ENCODE data around the gene NUDT16L1.
A peak's percentile ranks its signal among the peaks of the same experiment; 100 is the strongest.

The NUDT16L1 gene

DNA sequence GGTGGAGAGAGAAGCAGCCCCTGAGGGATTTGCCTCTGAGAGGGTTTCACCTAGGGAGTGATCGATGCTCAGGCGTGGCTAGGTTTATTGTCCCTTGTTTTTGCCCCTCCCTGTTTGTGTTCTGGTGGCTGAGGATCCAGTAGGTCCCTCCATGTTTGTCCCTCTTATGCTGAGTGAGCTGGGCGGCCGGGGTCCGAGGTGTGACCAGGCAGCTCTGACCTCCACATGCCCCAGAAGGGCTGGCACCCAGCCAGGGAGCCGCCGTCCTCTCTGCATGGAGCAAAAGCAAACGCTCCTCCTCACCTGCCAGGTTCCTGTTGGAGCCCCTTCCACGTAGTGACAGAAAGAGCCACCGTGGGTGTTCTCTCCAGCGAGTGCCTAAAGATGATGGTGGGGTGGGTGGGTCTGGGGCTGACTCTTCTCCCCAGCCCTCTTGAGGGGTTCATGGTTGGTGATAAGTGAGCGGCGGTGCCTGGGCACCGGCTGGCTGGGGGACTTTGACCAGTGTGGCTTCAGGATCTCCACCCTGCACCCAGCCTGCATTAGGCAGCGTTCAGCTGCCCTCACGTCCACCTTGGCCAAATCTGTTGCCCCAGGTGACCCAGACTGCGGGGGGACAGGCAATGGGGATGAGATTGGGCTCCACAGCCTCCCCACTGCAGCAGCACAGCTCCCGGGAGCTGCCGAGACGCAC lies 14.1 kb upstream of the NUDT16L1 start:
- H3K36me3 ChIP-seq (ENCODE audit: control insufficient read depth, insufficient read depth, low read length): no peaks in the 10 kb centered on the region
- peaks cover 6% of the 10 kb centered on the region for H3K79me2 ChIP-seq
- no peaks in the 10 kb centered on the region for H3K27me3 ChIP-seq (ENCODE audit: control insufficient read depth, insufficient read depth, low read length)
- H3K27ac ChIP-seq: peak overlapping the region; percentile 15
- TF ChIP-seq, protein P1, sequence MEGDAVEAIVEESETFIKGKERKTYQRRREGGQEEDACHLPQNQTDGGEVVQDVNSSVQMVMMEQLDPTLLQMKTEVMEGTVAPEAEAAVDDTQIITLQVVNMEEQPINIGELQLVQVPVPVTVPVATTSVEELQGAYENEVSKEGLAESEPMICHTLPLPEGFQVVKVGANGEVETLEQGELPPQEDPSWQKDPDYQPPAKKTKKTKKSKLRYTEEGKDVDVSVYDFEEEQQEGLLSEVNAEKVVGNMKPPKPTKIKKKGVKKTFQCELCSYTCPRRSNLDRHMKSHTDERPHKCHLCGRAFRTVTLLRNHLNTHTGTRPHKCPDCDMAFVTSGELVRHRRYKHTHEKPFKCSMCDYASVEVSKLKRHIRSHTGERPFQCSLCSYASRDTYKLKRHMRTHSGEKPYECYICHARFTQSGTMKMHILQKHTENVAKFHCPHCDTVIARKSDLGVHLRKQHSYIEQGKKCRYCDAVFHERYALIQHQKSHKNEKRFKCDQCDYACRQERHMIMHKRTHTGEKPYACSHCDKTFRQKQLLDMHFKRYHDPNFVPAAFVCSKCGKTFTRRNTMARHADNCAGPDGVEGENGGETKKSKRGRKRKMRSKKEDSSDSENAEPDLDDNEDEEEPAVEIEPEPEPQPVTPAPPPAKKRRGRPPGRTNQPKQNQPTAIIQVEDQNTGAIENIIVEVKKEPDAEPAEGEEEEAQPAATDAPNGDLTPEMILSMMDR (IDR thresholded peaks at IDR 0.05): no peak
- H3K4me3 ChIP-seq (ENCODE audit: low read depth, low read length): no peak overlapping the region
- H2AFZ ChIP-seq: no peak overlapping the region
- H3K4me1 ChIP-seq: peaks cover 14% of the 10 kb centered on the region
- H3K9ac ChIP-seq: no peak overlapping the region
- no peak overlapping the region for H3K4me2 ChIP-seq (ENCODE audit: low read length)
- H3K9me3 ChIP-seq (ENCODE audit: control insufficient read depth, low read length): no peaks in the 10 kb centered on the region

DNA sequence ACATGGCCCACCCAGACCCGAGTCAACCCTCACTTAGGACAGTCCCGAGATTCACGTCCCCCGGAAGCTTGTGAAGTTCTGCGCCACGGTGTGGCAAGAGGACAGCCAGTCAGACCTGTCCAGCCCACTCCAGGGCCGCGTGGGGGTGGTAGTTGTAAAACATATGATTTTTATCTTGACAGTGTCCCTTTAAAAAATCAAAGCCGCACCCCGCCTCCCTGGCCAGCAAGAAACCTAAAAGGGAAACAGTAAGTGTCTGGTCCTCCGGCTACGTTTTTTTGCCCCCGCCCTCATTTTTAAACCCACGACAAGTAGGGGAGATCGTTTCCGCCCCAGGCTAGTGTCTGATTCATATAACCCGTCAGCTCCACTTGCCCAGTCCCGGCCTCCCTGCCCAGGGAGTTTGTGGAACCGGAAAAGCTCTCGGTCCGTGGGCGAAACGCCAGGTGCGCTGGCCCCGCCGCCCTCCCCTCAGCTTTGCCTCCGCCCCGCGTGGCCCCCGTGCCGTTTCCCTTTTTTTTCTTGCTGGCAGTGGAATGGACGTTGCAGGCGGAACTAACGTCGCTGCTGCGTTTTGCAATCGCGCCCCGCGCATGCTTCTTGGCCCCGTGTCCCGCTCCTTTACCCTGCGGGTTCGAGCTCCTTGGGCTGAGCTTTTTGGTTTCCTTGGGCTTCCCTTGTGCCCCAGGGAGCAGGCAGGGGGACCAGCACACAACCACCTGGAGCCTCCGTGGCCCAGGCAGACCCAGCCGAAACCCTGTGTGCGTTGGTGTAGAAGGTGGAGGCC lies 13.3 kb upstream of the NUDT16L1 start:
- no peak overlapping the region for H3K4me2 ChIP-seq (ENCODE audit: low read length)
- TF ChIP-seq, protein P1 (IDR thresholded peaks at IDR 0.05): no peak
- H3K79me2 ChIP-seq: peaks cover 11% of the 10 kb centered on the region
- H3K4me1 ChIP-seq: peaks cover 14% of the 10 kb centered on the region
- H3K36me3 ChIP-seq (ENCODE audit: control insufficient read depth, insufficient read depth, low read length): no peaks in the 10 kb centered on the region
- H3K27me3 ChIP-seq (ENCODE audit: control insufficient read depth, insufficient read depth, low read length): no peaks in the 10 kb centered on the region
- no peak overlapping the region for H2AFZ ChIP-seq
- H3K4me3 ChIP-seq (ENCODE audit: low read depth, low read length): no peak overlapping the region
- peak overlapping the region; percentile 15 for H3K27ac ChIP-seq
- no peaks in the 10 kb centered on the region for H3K9me3 ChIP-seq (ENCODE audit: control insufficient read depth, low read length)
- H3K9ac ChIP-seq: no peak overlapping the region

DNA sequence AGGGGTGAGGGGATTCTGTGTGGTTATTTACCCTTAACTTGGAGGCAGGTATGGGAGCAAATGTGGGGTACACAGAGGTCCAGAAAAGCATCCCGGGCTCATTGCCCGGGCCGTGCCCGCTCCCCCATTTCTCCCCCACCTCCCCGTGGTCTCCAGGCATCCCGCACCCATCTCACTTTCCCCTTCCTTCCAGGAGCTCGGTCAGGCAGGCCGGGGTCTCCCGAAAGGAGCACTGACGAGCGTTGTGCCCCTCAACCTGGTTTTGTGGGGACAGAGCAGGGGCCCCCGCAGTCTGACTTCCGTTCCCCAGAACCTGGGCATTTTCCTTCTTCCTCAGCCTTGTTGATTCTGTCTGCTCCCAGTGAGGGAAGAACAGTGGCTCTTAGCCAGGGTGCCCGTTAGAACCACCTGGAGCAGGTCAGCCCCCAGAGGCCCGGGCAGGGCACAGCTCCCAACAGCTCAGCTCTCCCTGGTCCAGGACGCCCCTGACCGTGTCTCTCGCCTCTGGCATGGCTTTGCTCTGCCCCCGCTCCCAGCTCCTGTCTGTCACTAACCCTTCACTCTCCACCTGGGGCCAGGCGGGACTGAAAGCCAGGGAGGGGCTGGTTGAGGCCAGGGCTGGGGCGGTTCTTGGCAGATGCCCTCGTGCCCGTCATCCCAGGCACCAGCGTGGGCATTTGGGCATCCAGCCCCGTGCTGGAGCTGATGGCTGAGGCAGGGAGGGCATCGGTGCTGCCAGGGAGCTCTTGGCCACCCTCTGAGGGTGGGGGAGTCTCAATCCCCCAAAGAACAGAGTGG lies 12.5 kb upstream of the NUDT16L1 start:
- no peak overlapping the region for H3K27ac ChIP-seq
- H3K9me3 ChIP-seq (ENCODE audit: control insufficient read depth, low read length): no peaks in the 10 kb centered on the region
- H3K9ac ChIP-seq: no peak overlapping the region
- H3K4me3 ChIP-seq (ENCODE audit: low read depth, low read length): no peak overlapping the region
- H3K79me2 ChIP-seq: peaks cover 11% of the 10 kb centered on the region
- no peak overlapping the region for H2AFZ ChIP-seq
- peaks cover 14% of the 10 kb centered on the region for H3K4me1 ChIP-seq
- TF ChIP-seq, protein P1 (IDR thresholded peaks at IDR 0.05): no peak
- no peaks in the 10 kb centered on the region for H3K36me3 ChIP-seq (ENCODE audit: control insufficient read depth, insufficient read depth, low read length)
- no peaks in the 10 kb centered on the region for H3K27me3 ChIP-seq (ENCODE audit: control insufficient read depth, insufficient read depth, low read length)
- H3K4me2 ChIP-seq (ENCODE audit: low read length): no peak overlapping the region

DNA sequence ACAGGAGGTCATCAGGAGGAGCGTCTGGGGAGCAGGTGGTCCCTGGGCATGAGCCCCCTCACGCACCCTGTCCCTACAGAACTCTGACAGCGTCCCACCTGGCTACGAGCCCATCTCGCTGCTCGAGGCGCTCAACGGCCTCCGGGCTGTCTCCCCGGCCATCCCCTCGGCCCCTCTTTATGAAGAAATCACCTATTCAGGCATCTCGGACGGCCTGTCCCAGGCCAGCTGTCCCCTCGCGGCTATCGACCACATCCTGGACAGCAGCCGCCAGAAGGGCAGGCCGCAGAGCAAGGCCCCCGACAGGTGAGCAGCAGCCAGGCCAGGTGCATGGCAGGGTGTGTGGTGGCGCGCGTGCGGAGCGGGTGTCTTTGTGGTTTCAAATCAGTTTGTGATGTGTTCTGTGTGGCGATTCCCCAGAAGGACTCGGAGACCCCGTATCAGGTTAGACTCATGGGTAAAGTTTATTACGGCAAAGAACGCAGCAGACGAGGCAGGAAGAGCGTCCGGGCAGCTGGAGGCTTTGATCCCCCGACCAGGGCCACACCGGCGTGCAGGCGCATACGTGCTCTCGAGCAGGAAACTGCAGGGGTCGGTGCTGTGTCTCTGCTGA lies 11.8 kb upstream of the NUDT16L1 start:
- no peaks in the 10 kb centered on the region for H3K27me3 ChIP-seq (ENCODE audit: control insufficient read depth, insufficient read depth, low read length)
- H3K9me3 ChIP-seq (ENCODE audit: control insufficient read depth, low read length): no peaks in the 10 kb centered on the region
- H3K4me3 ChIP-seq (ENCODE audit: low read depth, low read length): no peak overlapping the region
- H3K4me2 ChIP-seq (ENCODE audit: low read length): no peak overlapping the region
- H3K79me2 ChIP-seq: peaks cover 11% of the 10 kb centered on the region
- no peak overlapping the region for H3K9ac ChIP-seq
- H3K27ac ChIP-seq: no peak overlapping the region
- H3K36me3 ChIP-seq (ENCODE audit: control insufficient read depth, insufficient read depth, low read length): no peaks in the 10 kb centered on the region
- TF ChIP-seq, protein P1 (IDR thresholded peaks at IDR 0.05): no peak
- peaks cover 14% of the 10 kb centered on the region for H3K4me1 ChIP-seq
- H2AFZ ChIP-seq: no peak overlapping the region
